ENCODE measurements around the gene ADGRA1. TPM values are rescaled to one million over a fixed set of nuclear protein-coding genes. Genes with fewer than 3 reads are reported as not detected.

The ADGRA1 gene
- total RNA-seq, 1 donor = not detected

- no peak overlapping the region for H3K4me3 ChIP-seq (ENCODE audit: low read depth, low read length)
- no peak for TF ChIP-seq CTCF (IDR thresholded peaks at IDR 0.05; ENCODE audit: insufficient read depth, low read length)
- DNase-seq (ENCODE audit: low read depth) = no peak
Measured at GRCh38 chr10:133151543-133151972, 63.8 kb downstream of the ADGRA1 start.

DNA sequence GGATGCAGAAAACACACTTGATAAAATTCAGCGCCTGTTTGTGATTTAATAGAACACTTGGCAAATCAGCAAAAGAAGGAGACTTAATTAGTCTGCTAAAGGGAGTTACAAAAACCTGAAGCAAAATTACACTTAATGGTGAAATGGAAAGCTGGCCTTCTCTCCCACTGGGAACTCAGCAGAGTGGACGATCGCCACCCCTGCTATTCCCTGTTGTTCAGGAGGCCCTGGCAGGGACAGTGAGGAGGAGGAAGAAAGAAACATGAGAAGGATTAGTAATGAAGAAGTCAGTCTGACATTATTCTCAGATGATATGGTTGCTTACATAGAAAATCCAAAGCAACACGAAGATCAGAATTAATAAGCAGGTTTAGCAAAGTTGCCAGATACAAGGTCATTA is 66.7 kb downstream of the ADGRA1 start:
- H3K4me3 ChIP-seq (ENCODE audit: low read depth, low read length) = no peak overlapping the region
- no peak for TF ChIP-seq CTCF (IDR thresholded peaks at IDR 0.05; ENCODE audit: insufficient read depth, low read length)
- DNase-seq (ENCODE audit: low read depth) = no peak

DNA sequence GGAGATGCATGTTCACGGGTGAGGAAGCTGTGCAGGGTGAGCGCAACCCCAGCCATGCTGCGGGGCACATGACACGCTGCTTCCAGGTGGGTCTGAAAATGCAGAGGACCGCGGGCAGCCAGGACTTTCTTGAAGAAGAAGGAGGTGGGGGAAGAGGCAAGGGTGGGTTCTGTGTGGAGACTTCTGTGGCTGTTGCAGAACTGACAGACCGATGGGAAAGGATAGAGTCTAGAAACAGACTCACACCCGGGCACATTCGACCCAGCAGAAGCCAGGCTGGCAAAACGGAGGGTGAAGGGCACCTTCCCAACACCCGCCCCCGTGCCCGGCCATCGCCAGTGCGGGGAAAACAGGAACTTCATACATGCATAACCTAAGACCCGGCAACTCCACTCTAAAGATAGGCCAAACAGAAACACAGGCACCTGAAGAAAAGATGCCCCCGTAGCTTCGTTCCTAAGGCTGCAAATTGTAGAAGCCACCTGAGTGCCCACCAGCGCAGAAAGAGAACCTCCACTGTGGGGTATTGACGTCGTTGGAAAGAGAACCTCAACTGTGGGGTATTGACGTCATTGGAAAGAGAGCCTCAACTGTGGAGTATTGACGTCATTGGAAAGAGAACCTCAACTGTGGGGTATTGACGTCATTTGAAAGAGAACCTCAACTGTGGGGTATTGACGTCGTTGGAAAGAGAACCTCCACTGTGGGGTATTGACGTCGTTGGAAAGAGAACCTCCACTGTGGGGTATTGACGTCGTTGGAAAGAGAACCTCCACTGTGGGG is 67.5 kb downstream of the ADGRA1 start:
- H3K4me3 ChIP-seq (ENCODE audit: low read depth, low read length) = no peak overlapping the region
- no peak for DNase-seq (ENCODE audit: low read depth)
- TF ChIP-seq CTCF (IDR thresholded peaks at IDR 0.05; ENCODE audit: insufficient read depth, low read length) = no peak

- H3K4me3 ChIP-seq (ENCODE audit: low read depth, low read length) = no peak overlapping the region
- DNase-seq (ENCODE audit: low read depth) = peak; percentile 15
- TF ChIP-seq CTCF (IDR thresholded peaks at IDR 0.05; ENCODE audit: insufficient read depth, low read length) = no peak
Measured at GRCh38 chr10:133156674-133157579, 69.2 kb downstream of the ADGRA1 start.

GRCh38 chr10:133157662-133158436 is 70.1 kb downstream of the ADGRA1 start:
- no peak for TF ChIP-seq CTCF (IDR thresholded peaks at IDR 0.05; ENCODE audit: insufficient read depth, low read length)
- H3K4me3 ChIP-seq (ENCODE audit: low read depth, low read length) = no peak overlapping the region
- DNase-seq (ENCODE audit: low read depth) = no peak

- DNase-seq (ENCODE audit: low read depth) = no peak
- H3K4me3 ChIP-seq (ENCODE audit: low read depth, low read length) = no peak overlapping the region
- TF ChIP-seq CTCF (IDR thresholded peaks at IDR 0.05; ENCODE audit: insufficient read depth, low read length) = no peak
Measured at GRCh38 chr10:133158437-133158755, 70.7 kb downstream of the ADGRA1 start.
